ENCODE measurements around the gene ROR1. TPM values are rescaled to one million over a fixed set of nuclear protein-coding genes. Genes with fewer than 3 reads are reported as not detected.

The ROR1 gene
- total RNA-seq, 1 experiment from 2014 or later = 2.7 TPM

DNA sequence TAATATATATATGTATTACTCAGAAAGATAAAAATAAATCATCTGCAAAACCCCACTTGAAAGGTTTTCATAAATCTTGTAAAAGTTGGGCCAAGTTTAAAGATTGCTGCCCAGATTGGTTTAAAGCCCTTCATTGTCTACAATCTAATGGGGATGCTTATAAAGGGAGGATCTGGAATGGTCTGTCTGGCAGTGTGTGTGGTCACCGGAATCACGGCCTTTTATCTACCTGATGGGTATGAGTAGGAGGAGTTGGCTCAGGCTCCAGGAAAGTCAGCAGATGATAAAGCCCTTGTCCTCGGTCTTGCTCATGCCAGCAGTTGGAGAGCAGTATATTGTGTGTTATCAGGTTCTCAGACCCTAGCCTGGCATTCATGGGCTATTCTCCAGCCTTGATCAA, 197.7 kb downstream of the ROR1 start:
- POLR2A ChIA-PET = no interaction called here
- H3K9ac ChIP-seq (ENCODE audit: low read length) = no peak overlapping the region
- H3K79me2 ChIP-seq (ENCODE audit: insufficient read depth, low read length) = no peaks in the 10 kb centered on the region
- no peaks in the 10 kb centered on the region for H3K36me3 ChIP-seq (ENCODE audit: control insufficient read depth in 1 of 2, insufficient read depth in 2 of 2, low read length in 2 of 2)
- no TSS peak for BruUV-seq (replicated peaks)
- ATAC-seq = no peak
- peaks cover 12 to 14% of the 10 kb centered on the region in 2 experiments for H3K4me1 ChIP-seq (ENCODE audit: control insufficient read depth in 1 of 2, insufficient read depth in 2 of 2, low read length in 2 of 2)
- intact Hi-C loops (cut with micrococcal nuclease) = no loop called here
- H3K9me3 ChIP-seq (ENCODE audit: control insufficient read depth in 1 of 2, insufficient read depth in 1 of 2, low read depth in 1 of 2, low read length in 2 of 2) = no peaks in the 10 kb centered on the region
- RAD21 ChIA-PET (ENCODE audit: low non-redundant PET in 1 of 2, low total read pairs in 2 of 2, uncharacterized antibody in 2 of 2, unreplicated experiment in 2 of 2) = no interaction called here
- H3K4me3 ChIP-seq (replicated peaks in 1 of 2; ENCODE audit: low read depth in 1 of 2, low read length in 2 of 2) = no peak overlapping the region
- CTCF ChIA-PET = no interaction called here
- H3K4me2 ChIP-seq (ENCODE audit: low read length) = no peak overlapping the region
- H3K9me2 ChIP-seq (ENCODE audit: insufficient read depth) = no peaks in the 10 kb centered on the region
- no peak overlapping the region for H2AFZ ChIP-seq (ENCODE audit: low read depth, low read length, poor library complexity, severe bottlenecking)
- no peaks in the 10 kb centered on the region for H3K27me3 ChIP-seq (ENCODE audit: insufficient read depth, low read length)
- DNase-seq (ENCODE audit: low read depth, low spot score) = no peak
- H4K20me1 ChIP-seq (ENCODE audit: insufficient read depth) = no peaks in the 10 kb centered on the region
- no peak overlapping the region for H3K27ac ChIP-seq (ENCODE audit: low read depth, low read length)
- TF ChIP-seq CBX3 (IDR thresholded peaks at IDR 0.05; ENCODE audit: low read depth) (no peak), RAD21 (IDR thresholded peaks at IDR 0.05; ENCODE audit: low read depth) (no peak), ZFX (IDR thresholded peaks at IDR 0.05) (no peak), FOSL1 (IDR thresholded peaks at IDR 0.05; ENCODE audit: low read depth) (no peak), CEBPB (IDR thresholded peaks at IDR 0.05; ENCODE audit: low read depth) (no peak), EZH2 (IDR thresholded peaks at IDR 0.05) (no peak), SIN3A (IDR thresholded peaks at IDR 0.05; ENCODE audit: low read depth) (no peak), JUND (IDR thresholded peaks at IDR 0.05) (no peak), YY1 (IDR thresholded peaks at IDR 0.05; ENCODE audit: extremely low read depth, insufficient replicate concordance, low read depth, low read length) (no peak), POLR2A (IDR thresholded peaks at IDR 0.05; ENCODE audit: borderline replicate concordance, extremely low read depth, insufficient read depth, insufficient read length) (no peak), SP1 (IDR thresholded peaks at IDR 0.05; ENCODE audit: low read depth) (no peak), ZNF274 (IDR thresholded peaks at IDR 0.05; ENCODE audit: low read depth, low read length) (no peak), ELF1 (IDR thresholded peaks at IDR 0.05; ENCODE audit: borderline replicate concordance, low read depth) (no peak)
- TF ChIP-seq, protein P1, sequence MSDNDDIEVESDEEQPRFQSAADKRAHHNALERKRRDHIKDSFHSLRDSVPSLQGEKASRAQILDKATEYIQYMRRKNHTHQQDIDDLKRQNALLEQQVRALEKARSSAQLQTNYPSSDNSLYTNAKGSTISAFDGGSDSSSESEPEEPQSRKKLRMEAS (IDR thresholded peaks at IDR 0.05) = no peak
- TF ChIP-seq, protein P2, sequence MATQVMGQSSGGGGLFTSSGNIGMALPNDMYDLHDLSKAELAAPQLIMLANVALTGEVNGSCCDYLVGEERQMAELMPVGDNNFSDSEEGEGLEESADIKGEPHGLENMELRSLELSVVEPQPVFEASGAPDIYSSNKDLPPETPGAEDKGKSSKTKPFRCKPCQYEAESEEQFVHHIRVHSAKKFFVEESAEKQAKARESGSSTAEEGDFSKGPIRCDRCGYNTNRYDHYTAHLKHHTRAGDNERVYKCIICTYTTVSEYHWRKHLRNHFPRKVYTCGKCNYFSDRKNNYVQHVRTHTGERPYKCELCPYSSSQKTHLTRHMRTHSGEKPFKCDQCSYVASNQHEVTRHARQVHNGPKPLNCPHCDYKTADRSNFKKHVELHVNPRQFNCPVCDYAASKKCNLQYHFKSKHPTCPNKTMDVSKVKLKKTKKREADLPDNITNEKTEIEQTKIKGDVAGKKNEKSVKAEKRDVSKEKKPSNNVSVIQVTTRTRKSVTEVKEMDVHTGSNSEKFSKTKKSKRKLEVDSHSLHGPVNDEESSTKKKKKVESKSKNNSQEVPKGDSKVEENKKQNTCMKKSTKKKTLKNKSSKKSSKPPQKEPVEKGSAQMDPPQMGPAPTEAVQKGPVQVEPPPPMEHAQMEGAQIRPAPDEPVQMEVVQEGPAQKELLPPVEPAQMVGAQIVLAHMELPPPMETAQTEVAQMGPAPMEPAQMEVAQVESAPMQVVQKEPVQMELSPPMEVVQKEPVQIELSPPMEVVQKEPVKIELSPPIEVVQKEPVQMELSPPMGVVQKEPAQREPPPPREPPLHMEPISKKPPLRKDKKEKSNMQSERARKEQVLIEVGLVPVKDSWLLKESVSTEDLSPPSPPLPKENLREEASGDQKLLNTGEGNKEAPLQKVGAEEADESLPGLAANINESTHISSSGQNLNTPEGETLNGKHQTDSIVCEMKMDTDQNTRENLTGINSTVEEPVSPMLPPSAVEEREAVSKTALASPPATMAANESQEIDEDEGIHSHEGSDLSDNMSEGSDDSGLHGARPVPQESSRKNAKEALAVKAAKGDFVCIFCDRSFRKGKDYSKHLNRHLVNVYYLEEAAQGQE (IDR thresholded peaks at IDR 0.05; ENCODE audit: low read depth) = no peak
- TF ChIP-seq, protein P3, sequence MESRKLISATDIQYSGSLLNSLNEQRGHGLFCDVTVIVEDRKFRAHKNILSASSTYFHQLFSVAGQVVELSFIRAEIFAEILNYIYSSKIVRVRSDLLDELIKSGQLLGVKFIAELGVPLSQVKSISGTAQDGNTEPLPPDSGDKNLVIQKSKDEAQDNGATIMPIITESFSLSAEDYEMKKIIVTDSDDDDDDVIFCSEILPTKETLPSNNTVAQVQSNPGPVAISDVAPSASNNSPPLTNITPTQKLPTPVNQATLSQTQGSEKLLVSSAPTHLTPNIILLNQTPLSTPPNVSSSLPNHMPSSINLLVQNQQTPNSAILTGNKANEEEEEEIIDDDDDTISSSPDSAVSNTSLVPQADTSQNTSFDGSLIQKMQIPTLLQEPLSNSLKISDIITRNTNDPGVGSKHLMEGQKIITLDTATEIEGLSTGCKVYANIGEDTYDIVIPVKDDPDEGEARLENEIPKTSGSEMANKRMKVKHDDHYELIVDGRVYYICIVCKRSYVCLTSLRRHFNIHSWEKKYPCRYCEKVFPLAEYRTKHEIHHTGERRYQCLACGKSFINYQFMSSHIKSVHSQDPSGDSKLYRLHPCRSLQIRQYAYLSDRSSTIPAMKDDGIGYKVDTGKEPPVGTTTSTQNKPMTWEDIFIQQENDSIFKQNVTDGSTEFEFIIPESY (IDR thresholded peaks at IDR 0.05; ENCODE audit: extremely low read depth, insufficient replicate concordance, low read length) = no peak
- TF ChIP-seq, protein P4, sequence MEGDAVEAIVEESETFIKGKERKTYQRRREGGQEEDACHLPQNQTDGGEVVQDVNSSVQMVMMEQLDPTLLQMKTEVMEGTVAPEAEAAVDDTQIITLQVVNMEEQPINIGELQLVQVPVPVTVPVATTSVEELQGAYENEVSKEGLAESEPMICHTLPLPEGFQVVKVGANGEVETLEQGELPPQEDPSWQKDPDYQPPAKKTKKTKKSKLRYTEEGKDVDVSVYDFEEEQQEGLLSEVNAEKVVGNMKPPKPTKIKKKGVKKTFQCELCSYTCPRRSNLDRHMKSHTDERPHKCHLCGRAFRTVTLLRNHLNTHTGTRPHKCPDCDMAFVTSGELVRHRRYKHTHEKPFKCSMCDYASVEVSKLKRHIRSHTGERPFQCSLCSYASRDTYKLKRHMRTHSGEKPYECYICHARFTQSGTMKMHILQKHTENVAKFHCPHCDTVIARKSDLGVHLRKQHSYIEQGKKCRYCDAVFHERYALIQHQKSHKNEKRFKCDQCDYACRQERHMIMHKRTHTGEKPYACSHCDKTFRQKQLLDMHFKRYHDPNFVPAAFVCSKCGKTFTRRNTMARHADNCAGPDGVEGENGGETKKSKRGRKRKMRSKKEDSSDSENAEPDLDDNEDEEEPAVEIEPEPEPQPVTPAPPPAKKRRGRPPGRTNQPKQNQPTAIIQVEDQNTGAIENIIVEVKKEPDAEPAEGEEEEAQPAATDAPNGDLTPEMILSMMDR (IDR thresholded peaks at IDR 0.05 in 2 of 3, conservative IDR thresholded peaks at IDR 0.05 in 1 of 3; ENCODE audit: borderline replicate concordance in 1 of 3, insufficient read depth in 1 of 3, low read depth in 2 of 3, low read length in 2 of 3) = no peak

Data from HCT116 (cell line).